Mesendoderm (in vitro differentiated cells): ENCODE measurements around the gene BTNL2. TPM values are rescaled to one million over a fixed set of nuclear protein-coding genes. Genes with fewer than 3 reads are reported as not detected.

Experiments used
- DNase-seq: peaks from one replicate; pipeline ENCODE4 v3.0.0; 2013
- H2AK5ac ChIP-seq: 2 replicates; pipeline ENCODE4 v1.6.1; 2013; ENCODE audit warnings: low read length, inconsistent platforms
- H2BK120ac ChIP-seq: 2 replicates; pipeline ENCODE4 v1.6.1; 2013; ENCODE audit warnings: low read depth, mild to moderate bottlenecking, low read length, moderate library complexity, mixed read lengths
- H2BK15ac ChIP-seq: replicated peaks from 2 replicates; pipeline ENCODE4 v1.6.1; 2013; ENCODE audit warnings: low read depth, mild to moderate bottlenecking, moderate library complexity
- H2BK5ac ChIP-seq: 2 replicates; pipeline ENCODE4 v1.6.1; 2013; ENCODE audit warnings: low read length, inconsistent platforms
- H3K18ac ChIP-seq: 2 replicates; pipeline ENCODE4 v1.6.1; 2013; ENCODE audit warnings: mild to moderate bottlenecking, low read length, mixed read lengths
- H3K23ac ChIP-seq: one replicate; pipeline ENCODE4 v1.6.1; 2013; ENCODE audit warnings: low read length
- H3K27ac ChIP-seq: 2 replicates; pipeline ENCODE4 v1.5.1; 2013; ENCODE audit warnings: low read depth, mild to moderate bottlenecking, inconsistent platforms, low read length, moderate library complexity
- H3K27me3 ChIP-seq: 2 replicates; pipeline ENCODE4 v1.6.1; 2013; ENCODE audit warnings: low read length, control low read depth, mild to moderate bottlenecking, inconsistent platforms; ENCODE audit not compliant: insufficient read depth, poor library complexity
- H3K36me3 ChIP-seq: 2 replicates; pipeline ENCODE4 v1.6.1; 2013; ENCODE audit warnings: low read length, inconsistent platforms; ENCODE audit not compliant: control insufficient read depth, insufficient read depth
- H3K4ac ChIP-seq: one replicate; pipeline ENCODE4 v1.6.1; 2013; ENCODE audit warnings: low read depth, mild to moderate bottlenecking, low read length, moderate library complexity
- H3K4me1 ChIP-seq: 2 replicates; pipeline ENCODE4 v1.6.1; 2013; ENCODE audit warnings: low read depth, low read length, inconsistent platforms; ENCODE audit not compliant: control insufficient read depth
- H3K4me2 ChIP-seq: 2 replicates; pipeline ENCODE4 v1.6.1; 2013; ENCODE audit warnings: low read length
- H3K4me3 ChIP-seq: 2 replicates; pipeline ENCODE4 v1.5.1; 2013; ENCODE audit warnings: mild to moderate bottlenecking, low read length
- H3K56ac ChIP-seq: one replicate; pipeline ENCODE4 v1.6.1; 2013; ENCODE audit warnings: low read length
- H3K79me1 ChIP-seq: 2 replicates; pipeline ENCODE4 v1.6.1; 2013; ENCODE audit warnings: low read length, inconsistent platforms
- H3K79me2 ChIP-seq: 2 replicates; pipeline ENCODE4 v1.6.1; 2013; ENCODE audit warnings: mild to moderate bottlenecking, low read length; ENCODE audit not compliant: control insufficient read depth, insufficient read depth
- H3K9ac ChIP-seq: 2 replicates; pipeline ENCODE4 v1.6.1; 2013; ENCODE audit warnings: low read length, inconsistent platforms
- H4K5ac ChIP-seq: one replicate; pipeline ENCODE4 v1.6.1; 2013; ENCODE audit warnings: low read length
- H4K8ac ChIP-seq: one replicate; pipeline ENCODE4 v1.6.1; 2013; ENCODE audit warnings: low read depth, mild to moderate bottlenecking, control low read depth, low read length, moderate library complexity
- WGBS: extraction: QIAGEN DNeasy Blood & Tissue Kit; methylation state at CpG from one replicate; pipeline ENCODE4 v1.1.7; 2013; ENCODE audit warnings: low lambda C conversion rate, missing lambda C conversion rate; ENCODE audit not compliant: insufficient coverage; ENCODE audit errors: extremely low coverage; 5-methylcytosine and 5-hydroxymethylcytosine counted together
- polyA plus RNA-seq, 2 experiments: library from polyadenylated mRNA; stranded (reverse); fragments of 200-250 nt; gene quantifications; one replicate each; pipeline ENCODE4 v1.2.3, GENCODE V29; 2013

The BTNL2 gene
- not detected for polyA plus RNA-seq (2013, experiment 1 of 2)
- polyA plus RNA-seq (2013, experiment 2 of 2): not detected

- Histone ChIP-seq H4K5ac (no peak within 1 kb of the TSS), H3K36me3 (no peaks in the 10 kb centered on the region), H3K27me3 (no peaks in the 10 kb centered on the region), H2BK5ac (no peak within 1 kb of the TSS), H3K18ac (no peak within 1 kb of the TSS), H3K27ac (no peak within 1 kb of the TSS), H3K79me2 (no peaks in the 10 kb centered on the region), H3K4ac (no peak within 1 kb of the TSS), H3K4me1 (no peaks in the 10 kb centered on the region), H3K23ac (no peak within 1 kb of the TSS), H3K79me1 (no peaks in the 10 kb centered on the region), H3K4me2 (no peak within 1 kb of the TSS), H4K8ac (no peak within 1 kb of the TSS), H2AK5ac (no peak within 1 kb of the TSS), H3K56ac (no peak within 1 kb of the TSS), H2BK120ac (no peak within 1 kb of the TSS), H3K9ac (no peak within 1 kb of the TSS), H2BK15ac (no peak within 1 kb of the TSS), H3K4me3 (no peak within 1 kb of the TSS)
- DNase-seq: no peak
- no CpG with 5 or more reads among the region's 4 CpGs for WGBS
These were observed at the start of gene BTNL2 for GRCh38 chr6:32406857-32407256. BTNL2 (minus strand) TSS chr6:32407181; CDS start chr6:32407123, 58 bp downstream.

GRCh38 chr6:32449088-32449736 lies 42.2 kb upstream of the BTNL2 start:
- Histone ChIP-seq H3K4ac (no peak overlapping the region), H3K56ac (no peak overlapping the region), H4K5ac (no peak overlapping the region), H3K27me3 (no peaks in the 10 kb centered on the region), H3K4me1 (no peaks in the 10 kb centered on the region), H3K79me1 (no peaks in the 10 kb centered on the region), H3K36me3 (no peaks in the 10 kb centered on the region), H3K18ac (no peak overlapping the region), H3K23ac (no peak overlapping the region), H4K8ac (no peak overlapping the region), H2BK5ac (no peak overlapping the region), H3K9ac (no peak overlapping the region), H3K79me2 (no peaks in the 10 kb centered on the region), H3K27ac (no peak overlapping the region), H2AK5ac (no peak overlapping the region), H3K4me3 (no peak overlapping the region), H2BK15ac (no peak overlapping the region), H2BK120ac (no peak overlapping the region), H3K4me2 (no peak overlapping the region)
- WGBS: no CpG with 5 or more reads among the region's 3 CpGs
- DNase-seq: no peak

- Histone ChIP-seq H3K56ac (no peak overlapping the region), H2BK15ac (no peak overlapping the region), H3K4me2 (no peak overlapping the region), H3K79me2 (no peaks in the 10 kb centered on the region), H3K36me3 (no peaks in the 10 kb centered on the region), H3K23ac (no peak overlapping the region), H3K4ac (no peak overlapping the region), H3K18ac (no peak overlapping the region), H3K4me3 (no peak overlapping the region), H2AK5ac (no peak overlapping the region), H3K4me1 (no peaks in the 10 kb centered on the region), H3K9ac (no peak overlapping the region), H2BK5ac (no peak overlapping the region), H2BK120ac (no peak overlapping the region), H4K8ac (no peak overlapping the region), H4K5ac (no peak overlapping the region), H3K79me1 (no peaks in the 10 kb centered on the region), H3K27ac (no peak overlapping the region), H3K27me3 (no peaks in the 10 kb centered on the region)
- no peak for DNase-seq
These were observed 41.0 kb upstream of the BTNL2 start for GRCh38 chr6:32447932-32448331.

- WGBS: no CpG with 5 or more reads among the region's 3 CpGs
- Histone ChIP-seq H4K8ac (no peak overlapping the region), H3K4me2 (no peak overlapping the region), H3K27ac (no peak overlapping the region), H2BK5ac (no peak overlapping the region), H3K23ac (no peak overlapping the region), H3K79me2 (no peaks in the 10 kb centered on the region), H3K27me3 (no peaks in the 10 kb centered on the region), H3K36me3 (no peaks in the 10 kb centered on the region), H3K9ac (no peak overlapping the region), H3K79me1 (no peaks in the 10 kb centered on the region), H3K4me1 (no peaks in the 10 kb centered on the region), H2BK15ac (no peak overlapping the region), H2AK5ac (no peak overlapping the region), H3K18ac (no peak overlapping the region), H4K5ac (no peak overlapping the region), H3K56ac (no peak overlapping the region), H2BK120ac (no peak overlapping the region), H3K4me3 (no peak overlapping the region), H3K4ac (no peak overlapping the region)
- DNase-seq: no peak
These were observed 38.4 kb upstream of the BTNL2 start for GRCh38 chr6:32445321-32445854.

- no peak overlapping the region for H2BK15ac ChIP-seq
- no peak overlapping the region for H3K18ac ChIP-seq
- no peak overlapping the region for H3K4me2 ChIP-seq
- no peak overlapping the region for H4K8ac ChIP-seq
- H2BK5ac ChIP-seq: no peak overlapping the region
- no peaks in the 10 kb centered on the region for H3K36me3 ChIP-seq
- no peak overlapping the region for H3K4me3 ChIP-seq
- no peak overlapping the region for H3K27ac ChIP-seq
- H4K5ac ChIP-seq: no peak overlapping the region
- no peaks in the 10 kb centered on the region for H3K79me2 ChIP-seq
- no peak overlapping the region for H3K4ac ChIP-seq
- no peak for DNase-seq
- H3K27me3 ChIP-seq: no peaks in the 10 kb centered on the region
- no peaks in the 10 kb centered on the region for H3K79me1 ChIP-seq
- no CpG with 5 or more reads among the region's 2 CpGs for WGBS
- no peak overlapping the region for H3K9ac ChIP-seq
- no peaks in the 10 kb centered on the region for H3K4me1 ChIP-seq
- no peak overlapping the region for H2AK5ac ChIP-seq
- H3K23ac ChIP-seq: no peak overlapping the region
- no peak overlapping the region for H3K56ac ChIP-seq
- no peak overlapping the region for H2BK120ac ChIP-seq
These were observed 37.5 kb upstream of the BTNL2 start for GRCh38 chr6:32444433-32444832.
